DMS53 (cell line): ENCODE data around the gene KLF5.

ENCODE experiments used
- DNase-seq: peaks from one replicate; lab custom pipeline; 2025; lab: John Stamatoyannopoulos, UW

The KLF5 gene

GRCh38 chr13:73059460-73060250 is 850 bp downstream of the KLF5 start:
- peak; percentile 68 for DNase-seq

GRCh38 chr13:73060251-73061160 is 1.7 kb downstream of the KLF5 start:
- peak; percentile 19 for DNase-seq

GRCh38 chr13:73061473-73061872 is 2.7 kb downstream of the KLF5 start:
- DNase-seq, result no peak

GRCh38 chr13:73061876-73062275 is 3.1 kb downstream of the KLF5 start:
- DNase-seq, result no peak

GRCh38 chr13:73062468-73062867 is 3.7 kb downstream of the KLF5 start:
- DNase-seq, result no peak

GRCh38 chr13:73063166-73063565 is 4.4 kb downstream of the KLF5 start:
- no peak for DNase-seq

- DNase-seq, result peak; percentile 22
Measured at GRCh38 chr13:73065036-73065435, 6.2 kb downstream of the KLF5 start.

GRCh38 chr13:73065665-73066340 is 7.0 kb downstream of the KLF5 start:
- DNase-seq, result peak; percentile 67

GRCh38 chr13:73069206-73069805 is 10.5 kb downstream of the KLF5 start:
- DNase-seq, result no peak

GRCh38 chr13:73070451-73071098 is 11.8 kb downstream of the KLF5 start:
- DNase-seq, result no peak

- no peak for DNase-seq
Measured at GRCh38 chr13:73072239-73072900, 13.6 kb downstream of the KLF5 start.

- DNase-seq, result no peak
Measured at GRCh38 chr13:73073050-73073449, 14.2 kb downstream of the KLF5 start.

- DNase-seq, result no peak
Measured at GRCh38 chr13:73074014-73074413, 15.2 kb downstream of the KLF5 start.

GRCh38 chr13:73074926-73075325 is 16.1 kb downstream of the KLF5 start:
- no peak for DNase-seq

- DNase-seq, result peak; percentile 84
Measured at GRCh38 chr13:73075546-73075945, 16.7 kb downstream of the KLF5 start.

GRCh38 chr13:73075954-73076353 is 17.1 kb downstream of the KLF5 start:
- peak; percentile 37 for DNase-seq

GRCh38 chr13:73077865-73078264 is 19.1 kb downstream of the KLF5 start:
- DNase-seq, result no peak

- no peak for DNase-seq
Measured at GRCh38 chr13:73079359-73079758, 20.6 kb downstream of the KLF5 start.

GRCh38 chr13:73081256-73081915 is 22.6 kb downstream of the KLF5 start:
- no peak for DNase-seq

- DNase-seq, result no peak
Measured at GRCh38 chr13:73082471-73082870, 23.7 kb downstream of the KLF5 start.
